CD1c-positive myeloid dendritic cell (primary cell): ENCODE data around the gene KCNIP2.

Experiments used
- DNase-seq: peaks from one replicate; pipeline ENCODE4 v3.0.0-alpha.2; 2016; ENCODE audit errors: extremely low spot score

The KCNIP2 gene

DNA sequence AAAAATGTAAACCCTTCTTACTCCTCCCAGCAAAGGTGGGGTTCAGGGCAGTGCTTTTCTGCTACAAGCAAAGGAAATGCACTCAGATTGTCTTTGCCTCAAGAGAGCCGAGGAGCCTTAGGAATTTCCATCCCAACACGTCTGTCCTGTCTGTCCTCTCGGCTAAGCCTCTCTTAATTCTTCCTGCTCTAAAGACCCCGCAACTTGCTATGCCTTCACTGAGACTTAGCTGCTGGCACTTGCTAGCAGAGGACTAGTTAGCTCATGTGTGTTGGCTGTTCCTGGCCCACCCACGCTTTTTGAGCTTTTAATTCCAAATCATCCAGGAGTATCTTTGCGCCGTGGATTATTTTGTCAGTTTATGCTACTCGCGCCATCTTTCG is 59.9 kb downstream of the KCNIP2 start:
- no peak for DNase-seq

DNA sequence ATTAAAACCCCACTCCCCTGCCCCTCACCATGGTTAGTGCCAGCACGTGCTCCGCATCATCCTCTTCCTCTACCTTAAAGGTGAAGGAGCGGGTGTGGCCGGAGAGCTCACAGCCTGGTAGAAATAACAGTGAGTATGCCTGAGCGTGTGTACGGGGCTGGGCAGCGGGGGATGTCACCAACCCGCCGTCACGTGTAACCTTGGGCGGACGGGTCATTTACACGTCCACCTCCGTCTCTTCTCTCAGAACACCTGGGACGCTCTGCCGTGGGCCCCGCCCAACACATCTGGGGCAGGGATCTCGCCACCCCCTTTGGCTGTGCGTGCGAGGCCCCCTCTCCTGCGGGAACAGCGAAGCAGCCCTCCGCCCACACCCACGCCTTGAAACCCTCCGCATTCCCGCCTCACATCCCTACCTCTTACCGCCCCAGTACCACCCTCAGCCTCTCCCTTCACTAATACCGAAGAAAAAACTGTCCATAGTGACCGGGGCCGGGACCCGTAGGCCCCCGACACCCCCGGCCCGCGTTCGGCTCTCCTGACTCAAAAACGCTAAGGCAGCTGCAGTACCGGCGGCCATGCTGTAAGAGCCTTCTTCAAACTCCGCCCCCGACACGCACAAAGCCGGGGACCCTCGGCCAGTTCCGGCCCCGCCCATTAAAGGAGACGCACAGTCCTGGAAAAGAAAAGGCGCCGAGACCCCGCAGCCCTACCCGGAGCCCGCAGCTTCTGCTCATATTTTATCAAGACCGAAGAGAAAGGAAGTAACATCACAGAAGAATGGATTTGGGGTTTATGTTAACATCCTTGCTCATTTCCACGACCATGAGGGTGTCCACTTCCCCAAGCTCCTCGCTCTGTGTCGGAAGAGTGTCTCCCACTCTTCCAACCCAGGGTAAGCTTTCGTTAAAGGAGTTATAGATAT is 60.5 kb downstream of the KCNIP2 start, which contains the start of gene NPM3:
NPM3 (minus strand) TSS at position 636 of the 925 bp plus-strand sequence; CDS start at position 580, 56 bp downstream.
- peak; percentile 74 for DNase-seq

DNA sequence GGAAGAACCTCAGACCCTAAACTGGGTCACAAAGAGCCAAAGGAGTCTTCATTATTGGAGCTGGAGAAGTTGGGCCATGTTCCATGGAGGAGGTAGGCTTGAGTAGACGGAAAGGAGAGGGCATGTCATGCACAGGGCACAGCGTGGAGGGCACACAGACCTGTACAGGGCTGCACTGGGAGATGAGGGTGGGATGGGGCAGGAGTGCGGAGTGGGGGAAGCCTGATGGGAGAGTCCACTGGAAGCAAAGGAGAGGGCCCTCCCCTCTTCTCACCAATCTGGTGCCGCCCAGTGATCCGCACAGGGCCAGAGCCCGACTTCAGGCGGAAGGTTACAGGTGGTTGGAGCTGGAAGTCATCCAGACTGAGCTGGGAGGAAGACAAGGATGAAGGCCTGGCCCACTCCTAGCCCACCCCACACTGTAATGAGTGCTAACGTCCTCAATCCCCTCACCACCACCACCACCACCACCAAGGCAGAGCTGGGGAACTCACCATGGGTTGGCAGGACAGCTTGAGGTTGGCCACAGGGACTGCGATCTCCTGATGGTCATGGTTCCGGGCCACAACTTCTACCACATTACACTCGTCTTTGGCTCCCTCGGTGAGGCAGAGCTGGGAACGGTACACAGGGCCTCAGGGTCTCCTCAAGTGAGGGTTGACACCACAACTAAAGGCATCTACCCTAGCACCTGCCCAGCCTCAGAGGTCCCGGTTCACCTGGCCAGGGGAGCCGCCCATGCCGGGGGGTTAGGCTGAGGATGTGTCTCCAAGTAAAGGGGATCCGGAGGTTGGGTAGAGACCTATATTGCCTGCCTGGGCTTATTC is 61.4 kb downstream of the KCNIP2 start:
- no peak for DNase-seq

DNA sequence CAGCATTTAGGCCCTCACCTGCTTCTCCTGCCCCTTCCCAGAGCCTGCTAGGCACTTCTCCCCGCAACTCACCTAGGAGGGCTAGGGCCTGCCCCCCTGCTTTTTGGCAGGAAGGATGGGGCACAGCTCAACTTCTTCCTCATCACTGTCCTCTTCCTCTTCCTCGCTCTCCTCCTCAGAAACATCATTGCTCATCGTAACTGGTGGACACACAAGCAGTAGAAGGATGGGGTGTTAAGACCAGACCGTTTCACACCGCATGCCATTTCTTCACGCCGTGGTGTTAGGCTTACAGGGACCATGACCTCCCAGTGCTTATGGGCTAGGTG is 62.0 kb downstream of the KCNIP2 start:
- no peak for DNase-seq

DNA sequence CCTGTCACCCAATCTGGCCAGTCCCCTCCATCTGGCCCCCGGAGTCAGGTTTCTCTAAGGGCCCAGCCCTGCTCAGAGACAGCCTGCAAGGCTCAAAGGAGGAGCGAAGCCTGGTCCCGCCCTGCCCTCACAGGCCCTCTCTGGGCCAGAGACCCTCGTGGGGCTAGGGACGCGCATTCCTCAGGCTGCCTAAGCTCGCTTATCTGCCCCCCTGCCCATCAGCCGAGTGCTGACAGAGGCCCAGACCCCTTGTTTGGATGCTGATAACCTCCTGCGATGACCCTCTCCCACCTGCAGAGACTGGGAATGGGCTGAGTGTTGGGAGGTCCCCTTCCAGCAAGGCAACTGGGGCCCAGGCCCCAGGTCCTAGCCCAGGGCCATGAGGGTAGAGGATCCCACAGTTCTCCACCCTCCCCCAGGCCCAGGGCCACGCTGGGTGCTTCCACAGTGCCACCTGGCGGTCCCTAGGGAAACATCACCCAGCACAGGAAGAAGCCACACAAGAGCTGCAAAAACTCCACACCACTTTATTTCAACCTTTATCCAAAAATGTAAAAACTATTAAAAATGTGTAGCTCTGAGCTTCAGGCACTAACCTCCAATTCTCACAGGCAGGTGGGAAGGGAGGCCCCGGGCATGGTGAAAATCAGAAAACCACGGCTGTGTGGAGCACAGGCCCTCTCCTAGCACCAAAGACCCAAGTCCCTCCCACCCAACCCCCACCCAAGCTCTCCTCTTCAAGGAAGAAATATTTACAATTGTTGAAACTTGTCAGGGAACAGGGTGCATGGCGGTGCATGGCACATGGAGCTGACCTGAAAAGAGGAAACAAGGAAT is 62.6 kb downstream of the KCNIP2 start:
- DNase-seq: peak; percentile 74

DNA sequence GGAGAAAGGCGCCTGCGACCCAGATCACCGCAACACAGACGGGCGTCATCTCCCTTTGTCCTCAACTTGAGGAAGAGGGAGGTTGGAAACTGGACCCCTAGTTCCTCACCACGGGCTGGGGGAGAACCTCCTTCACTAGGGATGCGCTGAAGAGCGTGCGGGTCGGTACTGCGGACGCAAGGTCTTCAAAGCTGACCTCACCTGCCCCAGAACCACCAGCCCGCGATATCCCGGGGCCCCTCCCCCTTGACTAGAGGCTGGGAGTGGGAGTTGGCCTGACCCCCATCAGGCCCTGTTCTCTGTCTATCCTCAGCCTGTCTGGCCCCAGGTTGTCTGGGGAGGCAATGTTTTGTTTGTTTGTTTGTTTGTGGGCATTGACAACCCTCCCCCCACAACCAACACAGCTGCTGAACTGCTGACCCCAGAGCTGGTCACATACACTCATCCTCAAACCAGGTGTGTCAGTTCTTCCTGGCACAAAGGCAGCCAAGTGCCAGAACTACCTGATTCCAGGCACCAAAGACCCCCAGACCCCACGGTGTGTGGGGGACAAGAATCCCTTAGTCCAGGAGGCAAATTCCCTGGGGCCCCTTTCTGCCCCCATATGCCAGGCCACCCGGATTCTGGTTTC is 63.3 kb downstream of the KCNIP2 start:
- DNase-seq: no peak

DNA sequence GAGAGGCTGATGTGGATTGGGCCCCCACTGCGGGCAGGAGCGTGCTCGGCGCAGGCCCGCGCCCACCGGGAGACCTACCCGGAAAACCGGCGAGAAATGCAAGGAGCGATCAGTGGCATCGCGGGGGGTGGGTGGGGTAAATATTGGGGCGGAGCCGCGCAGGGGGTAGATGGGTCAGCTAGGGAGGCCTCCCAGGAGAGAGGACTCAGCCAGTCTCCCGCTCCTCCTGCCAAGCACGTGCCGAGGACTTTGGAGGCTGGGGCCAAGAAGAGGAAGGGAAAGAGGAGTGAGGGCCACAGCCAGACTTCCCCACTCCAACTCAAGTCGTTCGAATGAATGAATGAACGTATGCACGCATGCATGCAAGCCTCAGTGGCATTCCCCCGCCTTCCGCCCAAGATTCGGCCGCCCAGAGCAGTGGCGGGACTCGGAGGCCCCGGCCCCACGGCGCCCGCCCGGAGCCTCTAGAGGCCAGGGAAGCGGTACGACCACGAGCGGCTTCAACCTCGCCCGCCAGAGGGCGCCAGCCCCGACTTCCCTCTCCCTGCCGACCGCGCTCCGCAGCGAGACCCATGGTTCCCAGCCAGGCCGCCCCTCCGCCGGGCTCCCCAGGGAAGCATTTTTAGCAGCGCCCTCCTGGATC is 63.9 kb downstream of the KCNIP2 start:
- peak; percentile 84 for DNase-seq

DNA sequence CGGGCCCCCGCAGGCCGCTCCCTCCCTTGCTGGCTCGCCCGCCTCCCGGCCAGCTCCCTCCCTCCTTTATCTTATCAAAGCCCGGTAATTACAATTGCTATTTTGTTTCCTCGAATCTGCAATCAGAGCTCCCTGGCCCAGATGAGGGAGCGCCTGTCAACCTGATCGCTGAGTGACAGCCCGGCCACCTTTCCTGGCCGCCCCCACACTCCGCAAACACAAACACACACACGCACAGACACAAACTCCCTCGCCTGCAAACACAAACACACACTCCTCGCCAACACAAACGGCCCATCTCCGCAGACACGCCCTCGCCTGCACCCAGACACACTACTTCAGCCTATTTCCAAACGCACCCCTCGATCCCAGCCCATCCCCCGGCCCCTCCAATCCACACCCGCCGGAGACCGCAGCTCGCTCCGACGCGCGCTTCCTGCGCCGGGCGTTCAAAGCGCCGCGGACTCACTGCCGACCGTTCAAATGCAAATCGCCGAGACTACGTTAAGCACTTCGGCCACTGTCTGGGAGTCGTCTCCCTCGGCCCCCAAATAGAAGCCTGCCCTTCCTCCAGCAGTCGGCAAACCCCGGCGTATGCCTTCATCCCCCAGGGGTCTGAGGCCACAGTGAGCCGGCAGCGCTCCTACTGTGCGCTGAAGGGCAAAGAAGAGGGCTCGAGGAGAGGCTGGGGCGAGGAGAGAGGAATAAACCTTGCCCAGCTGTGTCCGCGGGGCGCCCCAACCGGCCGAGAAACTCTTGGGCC is 64.6 kb downstream of the KCNIP2 start:
- peak; percentile 27 for DNase-seq

DNA sequence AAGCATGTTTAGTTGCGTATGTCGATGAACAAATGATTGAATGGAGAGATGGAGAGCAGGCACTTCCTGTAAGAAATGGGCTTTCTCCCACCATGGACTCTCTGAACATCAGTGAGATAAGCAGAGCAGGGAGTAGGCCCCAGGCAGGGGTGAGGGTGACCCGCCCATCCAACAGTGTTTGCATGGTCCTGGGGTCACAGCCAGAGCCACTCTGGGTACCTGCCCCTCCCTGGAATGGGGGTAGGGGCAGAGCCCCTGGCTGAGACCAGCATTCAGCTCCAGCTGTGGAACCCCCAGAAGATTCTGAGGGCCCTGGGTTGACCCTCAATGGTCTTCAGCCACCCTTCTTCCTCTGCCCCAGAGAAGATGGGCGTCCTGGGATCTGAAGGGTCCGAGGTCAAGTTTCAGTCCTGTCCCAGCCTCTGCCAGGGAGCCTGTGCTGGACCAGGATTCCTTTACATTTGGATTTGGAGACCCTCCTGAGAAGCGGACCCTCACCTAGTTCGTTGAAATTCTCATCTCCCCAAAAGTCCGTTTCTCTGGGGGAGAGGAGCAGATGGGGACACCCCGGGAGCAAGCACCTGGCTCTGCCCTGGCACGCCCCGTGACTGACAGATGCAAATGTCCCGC is 65.3 kb downstream of the KCNIP2 start:
- DNase-seq: no peak

DNA sequence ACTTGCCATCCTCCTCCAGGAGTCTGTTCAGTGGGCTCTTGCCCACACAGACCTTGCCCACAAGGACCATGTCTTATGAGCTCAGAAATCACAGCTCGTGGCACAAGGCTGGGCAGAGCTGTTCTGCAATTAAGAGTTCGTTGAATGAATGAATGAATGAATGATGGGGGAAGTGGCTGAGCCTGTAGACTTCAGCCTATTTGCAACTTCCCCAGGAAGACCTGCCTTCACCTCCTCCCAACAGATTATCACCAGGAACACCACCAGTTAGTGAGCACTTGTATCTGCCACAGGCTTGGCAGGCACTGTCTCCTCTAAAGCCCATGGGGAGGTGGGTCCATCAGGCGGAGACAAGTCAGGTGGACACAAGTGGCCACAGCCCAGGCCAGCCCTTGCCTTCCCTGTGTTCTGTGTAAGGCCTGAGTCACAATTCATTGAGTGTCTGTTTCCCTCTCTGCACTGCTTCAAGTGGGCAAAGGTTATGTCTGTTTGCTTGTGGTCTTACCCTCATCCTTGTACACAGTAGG is 65.9 kb downstream of the KCNIP2 start:
- DNase-seq: no peak

DNA sequence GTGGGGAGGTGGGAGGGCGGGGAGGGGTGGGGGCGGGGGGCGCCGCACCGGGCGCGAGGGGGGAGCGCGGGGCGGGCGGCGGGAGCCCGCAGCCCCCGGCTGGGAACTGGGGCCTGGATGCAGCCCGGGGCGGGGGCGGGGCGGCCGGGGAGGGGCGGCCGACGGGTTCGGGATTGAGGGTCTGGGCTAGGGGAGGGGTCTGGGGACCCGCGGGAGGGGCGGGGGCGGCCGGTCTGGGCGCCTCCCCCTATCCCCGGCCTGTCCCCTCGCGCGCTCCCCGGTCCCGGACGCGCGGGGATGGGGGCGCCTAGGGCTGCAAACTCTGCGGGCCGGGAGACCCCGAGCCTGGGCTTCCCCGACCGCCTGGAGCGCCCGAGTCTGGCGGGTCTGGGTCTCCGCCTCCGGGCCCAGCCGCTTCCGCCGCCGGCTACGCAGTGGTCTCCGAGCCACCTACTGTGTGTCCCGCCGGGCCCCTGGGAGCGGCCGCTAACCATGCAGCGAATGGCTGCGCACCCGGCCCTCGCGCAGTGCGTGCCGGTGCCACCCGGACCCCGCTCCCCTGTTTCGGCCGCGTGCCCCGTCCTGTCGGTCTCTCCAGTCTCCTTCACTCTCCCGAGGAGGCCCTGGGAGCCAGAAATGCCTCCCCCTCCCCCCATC is 67.3 kb downstream of the KCNIP2 start:
- DNase-seq: no peak
